ENCODE data around the gene CRYGN.

Gene CRYGN

DNA sequence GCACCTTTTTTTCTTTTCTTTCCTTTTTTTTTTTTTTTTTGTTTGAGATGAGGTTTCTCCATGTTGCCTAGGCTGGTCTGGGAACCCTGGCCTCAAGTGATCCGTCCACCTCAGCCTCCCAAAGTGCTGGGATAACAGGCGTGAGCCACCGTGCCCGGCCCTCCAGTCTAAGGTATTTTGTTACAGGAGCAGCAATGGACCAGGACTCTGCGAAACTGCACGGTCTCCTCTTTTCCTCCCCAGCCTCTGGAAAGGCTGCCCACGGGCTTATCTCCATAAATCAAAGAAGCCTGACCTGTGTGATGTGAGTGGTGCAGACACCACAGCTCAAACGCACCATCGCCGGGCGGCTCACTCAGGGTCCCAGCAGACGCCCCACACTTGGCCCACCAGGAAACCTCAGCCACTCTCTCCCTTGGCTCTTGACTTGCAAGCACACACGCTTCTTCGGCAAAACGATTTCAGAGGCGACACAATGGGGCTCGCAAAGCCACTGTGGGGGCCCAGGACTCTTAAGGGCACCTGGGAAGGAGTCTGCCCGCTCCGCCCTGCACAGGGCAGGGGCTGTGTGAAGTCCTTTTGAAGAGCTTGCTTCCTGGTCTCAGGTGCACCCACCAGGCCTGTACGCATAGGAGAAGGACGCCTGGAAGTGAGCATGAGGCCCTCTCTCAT lies 50.7 kb downstream of the CRYGN start:
- DNase-seq: no peak

GRCh38 chr7:151388430-151388829 lies 51.5 kb downstream of the CRYGN start:
- DNase-seq: no peak

GRCh38 chr7:151388007-151388297 lies 52.0 kb downstream of the CRYGN start:
- DNase-seq: no peak

DNA sequence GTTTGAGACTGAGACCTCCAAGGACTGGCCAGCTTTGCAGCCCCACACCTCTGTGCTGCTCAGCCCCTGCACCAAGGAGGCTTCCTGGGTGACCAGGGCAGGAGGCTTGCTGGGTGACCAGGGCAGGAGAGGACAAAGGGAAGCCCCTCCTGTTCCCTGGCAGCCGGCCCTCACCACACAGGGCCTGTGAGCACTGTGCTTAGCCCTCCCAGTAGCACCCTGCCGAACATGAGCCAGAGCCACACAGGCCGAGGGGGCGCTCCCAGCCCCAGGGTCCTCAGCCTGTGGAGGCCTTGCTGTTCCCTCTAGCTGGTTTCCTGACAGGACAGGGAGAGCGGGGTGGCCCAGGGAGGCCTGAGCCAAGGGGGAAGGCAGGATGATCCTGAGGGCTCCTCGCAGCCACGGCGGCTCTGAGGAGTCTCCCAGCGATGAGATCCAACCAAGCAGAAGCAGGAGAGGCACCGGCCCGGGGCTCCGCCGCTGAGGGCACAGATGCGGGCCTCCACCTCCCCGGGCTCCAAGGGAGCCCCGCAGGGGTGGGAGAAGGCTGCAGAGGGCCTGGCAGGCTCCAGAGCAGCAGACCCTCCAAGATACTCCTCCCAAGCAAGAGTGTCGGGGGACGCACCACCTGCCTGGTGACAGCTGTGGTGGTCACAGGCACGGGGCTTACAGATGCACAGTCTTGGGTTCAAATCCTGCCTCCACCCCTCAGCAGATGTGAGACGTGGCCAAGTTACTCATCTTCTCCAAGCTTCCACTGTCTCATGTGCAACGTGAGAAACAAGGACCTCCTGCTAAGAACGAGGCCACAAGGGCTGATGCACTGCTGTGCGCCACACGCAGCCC lies 52.6 kb downstream of the CRYGN start:
- DNase-seq: no peak

- no peak for DNase-seq
Observed at GRCh38 chr7:151386301-151387160, 53.4 kb downstream of the CRYGN start.

DNA sequence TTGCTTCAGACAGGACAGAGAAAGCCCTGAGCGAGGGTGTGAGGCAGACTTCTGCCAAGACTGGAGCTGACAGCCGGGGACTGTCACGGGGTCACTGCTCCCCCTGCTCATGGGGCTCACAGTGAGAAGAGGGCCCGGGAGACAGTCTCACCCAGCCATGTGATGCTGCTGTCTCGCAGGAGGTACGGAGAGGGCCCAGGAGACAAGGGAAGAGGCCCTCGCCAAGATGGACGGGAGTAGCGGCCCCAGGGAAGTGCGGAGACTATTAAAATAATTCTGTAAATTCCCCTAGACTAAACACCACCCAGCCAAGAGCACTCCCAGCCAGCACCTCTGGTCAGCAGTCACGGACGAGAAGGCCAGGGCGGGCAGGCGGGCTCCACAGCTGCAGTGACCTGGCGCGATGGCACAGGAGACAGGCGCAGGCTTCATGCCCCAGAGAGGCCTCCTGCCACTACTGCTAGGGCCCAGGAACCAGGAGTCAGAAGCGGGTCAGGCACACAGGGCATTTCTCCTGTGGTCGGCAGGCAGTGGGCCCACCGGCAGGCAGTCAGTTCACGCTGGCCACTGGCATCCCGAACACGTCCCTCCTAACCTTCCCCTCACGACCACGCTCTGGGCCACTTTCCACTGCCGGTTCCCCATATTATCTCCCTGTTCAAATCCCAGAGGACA lies 54.2 kb downstream of the CRYGN start:
- DNase-seq: no peak

DNA sequence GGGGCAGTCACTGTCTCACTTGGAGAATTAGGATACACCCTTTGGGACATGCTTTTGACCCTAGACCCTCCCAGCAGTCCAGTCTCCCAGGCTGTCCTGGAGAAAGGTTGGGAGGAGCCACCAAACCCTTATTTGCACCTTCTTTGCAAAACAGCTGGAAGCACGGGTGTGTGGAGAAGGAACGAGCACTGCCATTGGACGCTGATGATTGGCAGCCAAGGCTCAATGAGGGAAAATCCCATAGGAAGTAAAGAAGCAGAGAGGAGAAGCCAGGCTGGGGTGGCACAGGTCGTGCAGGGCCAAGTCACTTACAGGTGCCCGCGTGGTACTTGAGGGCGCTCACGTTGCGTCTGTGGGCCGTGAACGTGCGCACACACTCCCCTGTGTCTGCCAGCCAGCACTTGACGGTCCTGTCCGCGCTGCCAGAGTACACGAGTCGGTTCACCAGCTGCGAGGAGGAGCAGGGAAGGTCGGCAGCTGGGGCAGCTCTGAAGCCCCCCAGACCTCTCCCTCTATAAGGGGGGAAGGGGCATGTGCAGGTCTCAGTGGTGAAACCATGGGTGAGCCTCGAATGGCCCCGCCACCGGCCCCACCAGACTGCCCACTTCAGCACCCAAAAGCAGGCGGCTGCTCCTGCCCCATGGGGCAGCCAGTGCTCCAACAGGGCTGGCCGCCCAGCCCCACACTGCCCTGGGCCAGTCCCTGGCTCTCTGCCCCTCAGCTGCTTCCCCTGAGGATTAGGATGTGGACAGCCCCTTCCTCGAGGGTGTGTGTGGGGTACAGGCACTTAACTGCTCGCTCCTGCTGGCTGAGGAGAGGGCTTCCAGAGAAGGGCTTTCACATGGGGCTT lies 54.9 kb downstream of the CRYGN start:
- no peak for DNase-seq

DNA sequence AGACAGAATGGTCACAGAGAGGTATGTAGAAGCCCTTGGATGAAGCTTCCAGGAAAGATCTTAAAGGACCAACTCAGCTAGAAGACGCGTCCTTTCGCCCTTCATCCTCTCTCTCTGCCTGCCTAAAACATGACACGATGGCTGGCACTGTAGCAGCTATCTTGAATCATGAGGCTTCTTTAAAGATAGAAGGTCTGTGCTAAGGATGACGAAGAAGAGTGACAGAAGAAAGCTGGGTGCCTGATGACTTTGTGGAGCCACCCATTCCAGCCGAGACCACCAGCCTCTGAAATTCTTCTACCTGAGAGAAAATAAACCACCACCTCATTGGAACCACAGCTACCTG lies 55.6 kb downstream of the CRYGN start:
- DNase-seq: no peak

DNA sequence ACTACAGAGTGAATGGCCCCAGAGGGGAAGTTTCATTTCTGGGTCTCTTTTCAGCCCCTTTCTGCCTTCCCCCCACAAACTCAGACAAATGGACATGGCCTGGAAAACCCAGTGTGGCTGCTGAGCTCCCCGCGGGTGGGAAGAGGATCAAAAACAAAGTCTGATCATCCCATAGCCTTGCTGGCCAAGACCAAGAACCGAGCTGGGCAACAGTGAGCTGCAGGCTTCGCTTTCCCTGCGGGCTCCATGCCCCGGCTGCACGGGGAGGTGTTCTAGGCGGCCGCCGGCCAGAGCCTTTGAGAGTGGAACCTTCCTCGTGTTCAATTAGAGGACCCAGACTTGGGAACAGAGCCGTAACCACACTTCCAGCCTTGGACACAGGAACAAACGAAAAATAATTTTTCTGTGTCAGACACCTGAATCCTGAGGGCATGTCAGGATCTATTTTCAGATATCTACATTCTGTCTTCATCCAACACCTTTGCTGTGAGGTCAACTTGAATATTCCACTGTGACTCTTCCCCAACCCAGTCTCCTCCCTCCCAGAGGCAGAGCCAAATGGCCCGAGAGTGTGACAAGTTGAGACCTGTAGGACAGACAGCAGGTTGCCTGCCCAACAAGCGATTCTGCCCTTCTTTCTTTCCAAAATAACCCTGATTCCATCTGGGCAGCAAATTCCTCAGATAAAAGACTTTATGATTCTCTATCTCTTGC lies 56.1 kb downstream of the CRYGN start:
- no peak for DNase-seq

DNA sequence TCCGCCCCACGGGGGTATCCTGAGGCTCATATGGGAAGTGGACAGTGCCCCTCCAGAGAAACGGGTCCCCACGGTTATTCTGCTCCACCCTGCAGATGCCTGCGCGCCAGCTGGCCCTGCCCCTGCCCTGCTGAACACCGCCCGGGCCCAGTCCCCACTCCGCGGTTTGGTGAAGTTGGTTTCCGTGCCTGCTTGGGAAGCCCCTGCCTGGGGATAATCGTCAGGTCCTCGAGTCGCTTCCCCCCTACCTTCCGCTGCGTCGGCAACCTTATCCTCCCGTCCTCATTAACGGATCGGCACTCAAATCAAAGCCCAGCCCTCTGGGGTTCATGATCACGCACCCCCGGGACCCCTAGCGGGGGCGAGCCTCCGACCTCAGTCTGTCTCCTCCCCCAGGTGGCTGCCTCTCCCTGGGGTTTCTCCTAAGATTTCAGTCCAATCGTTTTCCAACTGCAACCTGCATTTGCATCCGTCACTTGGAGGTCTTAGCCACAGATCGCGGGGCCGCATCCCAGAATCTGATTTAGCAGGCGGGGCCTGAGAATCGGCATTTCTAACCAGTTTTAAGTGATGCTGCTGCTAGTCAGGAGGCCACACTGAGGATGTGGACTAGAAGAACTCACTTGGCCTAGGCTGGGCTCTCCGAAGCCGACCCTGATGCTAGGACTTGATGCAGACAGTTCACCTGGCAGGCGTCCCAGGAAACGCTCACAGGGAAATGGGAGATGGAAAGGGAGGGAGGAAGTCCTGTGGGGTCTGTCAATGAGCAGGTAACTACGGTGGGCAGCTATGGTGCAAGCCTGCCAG lies 57.7 kb downstream of the CRYGN start:
- no peak for DNase-seq

- no peak for DNase-seq
Observed at GRCh38 chr7:151381348-151382078, 58.4 kb downstream of the CRYGN start.

DNA sequence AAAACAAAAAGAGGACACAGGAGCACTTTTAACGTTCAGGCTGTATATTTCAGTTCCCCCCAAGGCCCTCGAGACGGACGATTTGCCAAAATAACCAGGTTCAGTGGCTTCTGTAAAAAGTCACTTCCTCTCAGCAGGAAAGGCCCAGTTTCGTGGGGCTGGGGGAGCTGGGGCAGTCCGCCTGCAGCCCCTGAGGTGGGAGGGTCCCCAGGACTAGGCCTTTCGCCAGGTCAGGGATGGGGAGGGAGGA lies 58.9 kb downstream of the CRYGN start:
- DNase-seq: no peak

DNA sequence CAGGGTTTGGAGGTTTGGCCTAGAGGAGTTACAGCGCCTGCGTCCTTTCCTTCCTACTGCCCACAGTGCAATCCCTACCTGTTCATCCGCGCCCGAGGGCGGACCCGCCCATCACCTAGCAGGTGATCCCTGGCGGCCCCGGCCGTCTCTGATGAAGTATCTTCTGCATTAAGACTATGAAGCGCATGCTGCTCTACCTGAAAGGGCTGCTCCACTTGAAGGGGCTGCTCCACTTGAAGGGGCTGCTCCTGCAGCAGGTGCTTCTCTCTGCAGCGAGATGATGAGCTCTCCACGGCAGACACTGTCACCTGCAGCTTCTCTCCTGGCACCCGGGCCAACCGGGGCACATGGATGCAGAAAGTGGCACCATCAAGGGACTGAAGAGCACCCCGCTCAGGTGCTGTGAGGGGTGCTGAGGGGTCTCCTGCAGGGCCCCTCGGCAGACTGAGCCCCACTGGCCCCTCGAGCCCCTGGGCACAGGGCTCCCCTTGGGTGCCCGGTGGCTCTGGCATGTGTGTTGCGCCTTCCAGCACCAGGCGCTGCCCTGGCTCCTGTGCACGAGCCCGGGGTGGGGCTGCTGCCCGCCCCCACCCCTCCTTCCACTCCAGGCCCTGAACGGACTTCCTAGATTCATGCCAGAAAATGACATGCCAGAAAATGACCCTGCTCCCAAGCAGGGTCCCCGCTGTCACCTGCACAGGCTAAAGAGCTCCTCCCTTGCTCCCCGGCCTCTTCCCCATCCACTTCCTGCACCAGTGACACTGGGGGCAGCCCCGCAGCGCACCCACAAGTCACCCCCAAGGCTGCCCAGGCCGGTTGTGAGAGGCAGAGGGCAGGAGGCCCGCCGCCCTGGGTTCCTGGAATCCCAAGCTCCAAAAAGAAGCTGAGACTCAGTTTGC lies 59.5 kb downstream of the CRYGN start:
- DNase-seq: no peak

- DNase-seq: no peak
Observed at GRCh38 chr7:151379534-151380198, 60.3 kb downstream of the CRYGN start.

DNA sequence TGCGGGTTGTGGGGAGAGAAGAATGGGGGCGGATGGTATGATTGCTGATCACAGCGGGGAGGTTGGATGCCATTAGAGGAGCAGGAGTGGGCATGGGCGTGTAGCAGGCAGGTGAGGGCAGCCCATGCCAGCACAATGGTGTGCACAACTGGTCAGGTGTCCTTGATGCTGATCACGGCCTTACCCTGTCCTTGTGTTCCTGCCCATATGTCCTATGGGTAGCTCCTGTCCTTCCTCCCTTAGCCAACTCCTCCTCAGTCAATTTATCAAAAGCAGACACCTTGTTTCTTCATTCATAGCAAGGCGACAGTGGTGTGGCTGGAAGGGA lies 60.8 kb downstream of the CRYGN start:
- no peak for DNase-seq

Data from stimulated activated CD4-positive, alpha-beta T cell treated with anti-CD3 and anti-CD28 coated beads, Interleukin-1b, Interleukin-23, amount 100 ng/mL, for 48 hours (primary cell).